GM12878 (cell line): ENCODE results near the gene USP54. TPM values are rescaled to one million over a fixed set of nuclear protein-coding genes. Genes with fewer than 3 reads are reported as not detected.

Source experiments
- ATAC-seq: fragments of 200-7000 bp; cut with Tn5 transposase; 3 replicates; pipeline ENCODE4 v1.9.1; 2020; ENCODE audit warnings: mild to moderate bottlenecking, moderate library complexity
- BruUV-seq: library from RNA; stranded (reverse); fragments of 400-500 nt; replicated peaks from 2 replicates; lab custom pipeline; 2021; lab: Mats Ljungman, UMichigan
- CTCF ChIA-PET: fragments of 300-600 bp; sonication (Branson Sonifier 250); formaldehyde crosslinking; extraction: SDS; loops from one replicate; lab custom pipeline; 2021; ENCODE audit warnings: inconsistent platforms; lab: Yijun Ruan, JAX
- POLR2A ChIA-PET: fragments of 350-600 bp; formaldehyde crosslinking; extraction: SDS; loops from one replicate; lab custom pipeline; 2021; ENCODE audit warnings: inconsistent platforms; lab: Charles Lee
- RAD21 ChIA-PET: fragments of 300-600 bp; sonication (Branson Sonifier 250); formaldehyde crosslinking; loops from one replicate; lab custom pipeline; 2023; ENCODE audit warnings: antibody characterized with exemption; ENCODE audit not compliant: unreplicated experiment; lab: Charles Lee
- SMC1A ChIA-PET: fragments of 300-600 bp; sonication (Branson Sonifier 250); formaldehyde crosslinking; loops from one replicate; lab custom pipeline; 2023; ENCODE audit not compliant: unreplicated experiment, uncharacterized antibody; lab: Charles Lee
- DNase-seq: peaks from one replicate; pipeline ENCODE4 v3.0.0-alpha.2; 2011; ENCODE audit warnings: low read depth, low spot score
- FAIRE-seq: peaks from 3 replicates; lab custom pipeline; 2011; peaks lifted over from hg19 to GRCh38; lab: Jason Lieb, UNC
- H2AFZ ChIP-seq: 2 replicates; pipeline ENCODE4 v1.6.0; 2011; ENCODE audit warnings: low read depth, low read length, control low read depth; ENCODE audit not compliant: control insufficient read depth
- H3K27ac ChIP-seq: 2 replicates; pipeline ENCODE4 v1.5.1; 2011; ENCODE audit warnings: control low read depth; ENCODE audit not compliant: control insufficient read depth, insufficient read depth
- H3K27me3 ChIP-seq, 2 experiments: replicated peaks in 1 of 2; 2 replicates each; pipeline versions ENCODE4 v1.6.0 to v1.6.1; 2011; ENCODE audit warnings: low read length in 1 of 2; ENCODE audit not compliant: control insufficient read depth in 2 of 2, insufficient read depth in 2 of 2
- H3K36me3 ChIP-seq, 2 experiments: 2 replicates each; pipeline ENCODE4 v1.5.1; 2011; ENCODE audit warnings: low read length in 1 of 2; ENCODE audit not compliant: control insufficient read depth in 2 of 2, insufficient read depth in 2 of 2
- H3K4me1 ChIP-seq: 2 replicates; pipeline ENCODE4 v1.6.1; 2011; ENCODE audit warnings: mild to moderate bottlenecking, low read length, moderate library complexity, mixed read lengths; ENCODE audit not compliant: control insufficient read depth, insufficient read depth
- H3K4me2 ChIP-seq: 2 replicates; pipeline ENCODE4 v1.6.0; 2011; ENCODE audit warnings: control low read depth; ENCODE audit not compliant: control insufficient read depth, insufficient read depth
- H3K4me3 ChIP-seq: fragments of 200-600 bp; sonication (generic); 2 replicates; pipeline ENCODE4 v1.5.1; 2016
- H3K79me2 ChIP-seq: 2 replicates; pipeline ENCODE4 v1.6.0; 2011; ENCODE audit warnings: low read length; ENCODE audit not compliant: control insufficient read depth, insufficient read depth
- H3K9ac ChIP-seq: 2 replicates; pipeline ENCODE4 v1.8.0; 2011; ENCODE audit warnings: low read length, control low read depth, mixed read lengths; ENCODE audit not compliant: control insufficient read depth, insufficient read depth
- H3K9me3 ChIP-seq: replicated peaks from 3 replicates; pipeline ENCODE4 v1.5.1; 2011; ENCODE audit warnings: mild to moderate bottlenecking, low read length; ENCODE audit not compliant: control insufficient read depth, insufficient read depth
- H4K20me1 ChIP-seq: 2 replicates; pipeline ENCODE4 v1.6.0; 2011; ENCODE audit not compliant: control insufficient read depth, insufficient read depth
- MYB ChIP-seq: fragments of 150-350 bp; IDR thresholded peaks from 2 replicates; pipeline ENCODE4 v1.6.1; 2014; ENCODE audit warnings: mild to moderate bottlenecking, low read depth, low read length, borderline replicate concordance
- NR2C1 ChIP-seq: fragments of 450-650 bp; IDR thresholded peaks from 2 replicates; pipeline ENCODE4 v1.6.1; 2017; ENCODE audit warnings: antibody characterized with exemption, mild to moderate bottlenecking, moderate library complexity
- POLR2AphosphoS5 ChIP-seq: IDR thresholded peaks from 2 replicates; pipeline ENCODE4 v1.6.1; 2011; ENCODE audit warnings: mild to moderate bottlenecking, low read length, inconsistent platforms
- RAD51 ChIP-seq: fragments of 450-650 bp; IDR thresholded peaks from 2 replicates; pipeline ENCODE4 v1.6.1; 2016; ENCODE audit warnings: moderate library complexity, mild to moderate bottlenecking, inconsistent platforms
- ZNF687 ChIP-seq: fragments of 450-650 bp; IDR thresholded peaks from 2 replicates; pipeline ENCODE4 v1.6.1; 2017; ENCODE audit warnings: mild to moderate bottlenecking, moderate library complexity
- ZZZ3 ChIP-seq: IDR thresholded peaks from 2 replicates; pipeline ENCODE4 v1.6.1; 2011; ENCODE audit warnings: low read depth; ENCODE audit not compliant: control insufficient read depth, insufficient read length
- WGBS: methylation state at CpG from one replicate; pipeline ENCODE4 v1.1.6; 2016; ENCODE audit warnings: low lambda C conversion rate; ENCODE audit not compliant: insufficient replicate concordance, insufficient coverage; ENCODE audit errors: missing lambda C conversion rate; 5-methylcytosine and 5-hydroxymethylcytosine counted together
- in situ Hi-C: fragments of 300-500 bp; cut with MboI; formaldehyde crosslinking; loops from 9 replicates; pipeline ENCODE4 v1.14.3; 2018; ENCODE audit warnings: mixed read lengths
- intact Hi-C: fragments of 100-400 bp; cut with micrococcal nuclease; formaldehyde crosslinking; loops from one replicate; pipeline ENCODE4 v1.14.2; 2022; ENCODE audit not compliant: unreplicated experiment
- polyA plus RNA-seq, 11 experiments: library from polyadenylated mRNA; depleted of rRNA in 4 of 11; unstranded in 6 of 11; stranded (reverse) in 5 of 11; fragments of >200 nt; fragmentation: Nextera tagmentation in 4 of 11; fragmentation: Illumina TruSeq in 1 of 11; extraction: Ambion mirVana in 4 of 11; extraction: Trizol in 1 of 11; gene quantifications; 1 replicate in 1 of 11; 2 replicates in 10 of 11; pipeline versions ENCODE4 v1.2.1 to v1.2.3, GENCODE V29; 2011 to 2016; ENCODE audit warnings: inconsistent platforms in 2 of 11, missing spikeins in 2 of 11, low read depth in 1 of 11
- total RNA-seq, 4 experiments: library from RNA; depleted of rRNA in 3 of 4; stranded (reverse); fragments of >200 nt in 3 of 4; fragmentation: Illumina TruSeq in 1 of 4; extraction: Trizol in 1 of 4; gene quantifications; 2 replicates each; pipeline versions ENCODE4 v1.2.1 to v1.2.3, GENCODE V29; 2013 to 2021

USP54 gene
- total and polyA plus RNA-seq, 10 of the 15 experiments (the other 5 are each of a cell fraction or from before 2014, with no cell fraction given) = 0.93 to 10.5 (median 5.5) TPM

DNA sequence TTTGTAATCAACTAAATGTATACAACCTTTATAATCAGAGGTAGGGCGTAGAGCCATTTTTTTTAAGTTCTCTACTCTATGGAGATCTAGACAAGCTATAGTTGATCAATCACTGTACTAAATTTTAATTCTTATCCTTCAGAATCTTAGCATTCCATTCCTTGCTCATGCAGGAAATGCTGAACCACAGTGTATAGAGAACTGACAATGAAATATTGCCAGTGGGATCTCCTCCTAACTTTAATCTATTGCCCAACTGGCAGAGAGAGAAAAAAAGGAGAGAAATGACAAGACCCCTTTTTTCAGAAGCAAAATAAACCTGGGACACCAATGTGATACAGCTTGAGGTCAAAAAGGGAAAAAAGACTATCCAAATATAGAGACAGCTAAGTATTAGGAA is 68.9 kb downstream of the USP54 start:
- H3K4me1 ChIP-seq = no peaks in the 10 kb centered on the region
- no TSS peak for BruUV-seq
- ChIA-PET POLR2A (interaction anchor here (1.3 kb wide), 1 partner anchor 122 kb away, joined by 5 read pairs; no protein-coding TSS in a partner anchor), SMC1A (interaction anchor here (0.8 to 1.7 kb wide), 2 partner anchors 102 to 122 kb away, joined by 4 to 9 read pairs; no protein-coding TSS in a partner anchor), CTCF (interaction anchor here (2.2 kb wide), 1 partner anchor 121 kb away, joined by 14 read pairs; no protein-coding TSS in a partner anchor), RAD21 (interaction anchor here (0.6 to 1.5 kb wide), 2 partner anchors 110 to 121 kb away, joined by 5 to 7 read pairs; no protein-coding TSS in a partner anchor)
- H3K4me3 ChIP-seq = no peak overlapping the region
- ATAC-seq = no peak
- no peaks in the 10 kb centered on the region for H3K79me2 ChIP-seq
- H3K9ac ChIP-seq = no peak overlapping the region
- TF ChIP-seq RAD51 = no peak
- no peak for TF ChIP-seq MYB
- no peak for TF ChIP-seq ZZZ3
- no peak for TF ChIP-seq ZNF687
- no peak for TF ChIP-seq POLR2AphosphoS5
- TF ChIP-seq NR2C1 = no peak
- DNase-seq = no peak
- intact Hi-C loops = no loop called here
- no peaks in the 10 kb centered on the region for H3K9me3 ChIP-seq
- no peak overlapping the region for H2AFZ ChIP-seq
- H3K27me3 ChIP-seq = no peaks in the 10 kb centered on the region
- no peak for FAIRE-seq
- in situ Hi-C loops = no loop called here
- no peak overlapping the region for H3K27ac ChIP-seq
- H4K20me1 ChIP-seq = no peaks in the 10 kb centered on the region
- 39% methylated on average over 1 of the region's 1 CpG for WGBS
- H3K36me3 ChIP-seq = no peaks in the 10 kb centered on the region; a peak in 1 of 4 replicates
- no peak overlapping the region for H3K4me2 ChIP-seq
